ENCODE measurements around the gene EEF1AKMT4. TPM values are rescaled to one million over a fixed set of nuclear protein-coding genes. Genes with fewer than 3 reads are reported as not detected.

The EEF1AKMT4 gene
- total RNA-seq (2014; rRNA removed; shearing (Covaris generic)): 16.0 and 16.5 TPM in 2 replicates
- polyA plus RNA-seq (2015; cell fraction: cytosol; rRNA removed): 14.0 and 18.5 TPM in 2 replicates
- 3.4 and 4.0 TPM in 2 replicates for polyA plus RNA-seq (2015; cell fraction: nucleus; rRNA removed)

DNA sequence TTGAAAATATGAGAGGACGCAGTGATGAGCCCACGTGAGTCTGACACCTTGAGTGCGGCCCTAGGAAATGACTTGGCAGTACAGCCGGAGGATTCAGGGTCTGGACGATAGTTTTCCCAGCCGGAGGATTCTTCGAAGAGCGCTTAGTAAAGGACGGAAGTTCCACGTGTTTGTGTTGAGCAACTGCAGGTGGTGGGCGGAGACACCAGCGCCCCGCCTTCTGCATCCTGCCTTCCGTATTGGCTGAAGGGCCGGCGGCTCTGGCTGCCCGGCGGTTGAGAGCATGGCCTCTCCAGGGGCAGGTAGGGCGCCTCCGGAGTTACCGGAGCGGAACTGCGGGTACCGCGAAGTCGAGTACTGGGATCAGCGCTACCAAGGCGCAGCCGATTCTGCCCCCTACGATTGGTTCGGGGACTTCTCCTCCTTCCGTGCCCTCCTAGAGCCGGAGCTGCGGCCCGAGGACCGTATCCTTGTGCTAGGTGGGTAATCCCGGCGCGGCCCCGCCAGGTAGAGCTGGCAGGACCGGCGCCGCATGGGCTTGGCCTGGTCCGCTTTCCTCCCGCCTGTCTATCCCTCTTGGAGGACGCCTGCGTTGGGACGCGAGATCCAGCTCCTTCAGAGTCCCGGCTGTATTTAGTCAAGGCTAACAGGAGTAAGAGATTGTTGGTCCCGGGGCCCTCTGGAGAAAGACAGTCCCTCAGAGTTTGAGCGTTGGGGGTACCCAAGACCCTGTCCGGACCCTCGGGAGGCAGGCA is at the start of gene EEF1AKMT4:
Gene EEF1AKMT4 (plus strand): TSS at position 261 of the 755 bp plus-strand sequence. CDS start 23 bp downstream, at position 284.
- DNase-seq (ENCODE audit: low read depth, low spot score): peak; percentile 98
- in situ Hi-C loops (cut with HindIII; ENCODE audit: low pct_unique_long_range_greater_than_20kb, low sequenced_read_pairs): no loop called here

GRCh38 chr3:184200825-184201224 is 48.6 kb upstream of the EEF1AKMT4 start:
- in situ Hi-C loops (cut with HindIII; ENCODE audit: low pct_unique_long_range_greater_than_20kb, low sequenced_read_pairs): no loop called here
- DNase-seq (ENCODE audit: low read depth, low spot score): no peak

DNA sequence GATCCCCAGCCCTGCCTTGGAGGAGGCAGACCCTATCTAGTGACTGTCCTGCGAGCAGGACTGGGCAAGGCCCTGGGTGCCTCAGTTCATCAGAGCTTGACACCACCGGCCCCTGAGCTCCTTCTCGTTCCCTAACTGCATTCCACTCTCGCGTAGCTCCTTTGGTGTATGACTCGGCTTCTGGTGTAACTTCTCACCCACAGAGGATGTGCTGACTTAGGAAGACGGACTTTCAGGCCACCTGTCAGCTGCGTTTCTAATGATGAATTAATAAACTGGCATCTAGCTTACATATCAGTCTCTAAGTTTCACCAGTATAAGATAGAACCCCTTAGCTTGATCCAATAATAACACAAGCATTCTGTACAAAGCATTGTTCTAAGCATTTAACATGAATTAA is 45.9 kb upstream of the EEF1AKMT4 start:
- DNase-seq (ENCODE audit: low read depth, low spot score): no peak
- in situ Hi-C loops (cut with HindIII; ENCODE audit: low pct_unique_long_range_greater_than_20kb, low sequenced_read_pairs): no loop called here

- no peak for DNase-seq (ENCODE audit: low read depth, low spot score)
Observed at GRCh38 chr3:184209146-184209923, 40.1 kb upstream of the EEF1AKMT4 start.

DNA sequence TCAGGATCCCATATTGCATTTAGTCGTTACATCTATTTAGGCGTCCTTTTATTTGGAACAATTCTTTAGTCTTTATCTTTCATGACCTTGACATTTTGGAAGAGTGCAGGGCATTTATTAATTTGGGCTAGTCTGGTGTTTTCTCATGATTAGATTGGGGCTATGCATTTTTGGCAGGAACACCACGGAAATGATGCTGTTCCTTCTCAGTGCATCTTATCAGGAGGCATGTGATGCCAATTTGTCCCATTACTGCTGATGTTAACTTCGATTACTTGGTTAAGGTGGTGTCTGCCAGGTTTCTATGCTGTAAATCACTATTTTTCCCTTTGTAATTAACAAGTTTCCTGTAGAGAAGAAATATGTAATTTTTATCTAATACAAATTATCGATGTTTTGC is 38.2 kb upstream of the EEF1AKMT4 start:
- in situ Hi-C loops (cut with HindIII; ENCODE audit: low pct_unique_long_range_greater_than_20kb, low sequenced_read_pairs): no loop called here
- DNase-seq (ENCODE audit: low read depth, low spot score): no peak

More at GRCh38 chr3:184209146-184209923, 40.1 kb upstream of the EEF1AKMT4 start:
- in situ Hi-C loops (cut with HindIII; ENCODE audit: low pct_unique_long_range_greater_than_20kb, low sequenced_read_pairs): no loop called here

DNA sequence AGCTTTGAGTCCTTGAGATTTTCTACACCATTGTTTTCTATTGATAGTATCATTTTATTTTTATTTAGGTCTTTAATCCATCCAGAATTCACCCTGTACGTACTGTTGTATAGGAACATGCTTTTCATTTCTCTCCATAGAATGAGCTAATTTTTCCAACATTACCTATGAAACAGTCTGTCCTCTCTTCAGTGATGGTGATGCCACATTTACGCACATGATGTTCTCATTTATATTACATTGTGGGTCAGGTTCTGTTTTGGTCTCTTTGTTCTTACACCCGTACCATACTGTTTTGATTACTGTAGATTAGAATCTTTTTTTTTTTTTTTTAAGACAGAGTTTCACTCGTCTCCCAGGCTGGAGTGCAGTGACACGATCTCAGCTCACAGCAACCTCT is 37.8 kb upstream of the EEF1AKMT4 start:
- in situ Hi-C loops (cut with HindIII; ENCODE audit: low pct_unique_long_range_greater_than_20kb, low sequenced_read_pairs): no loop called here
- DNase-seq (ENCODE audit: low read depth, low spot score): no peak

DNA sequence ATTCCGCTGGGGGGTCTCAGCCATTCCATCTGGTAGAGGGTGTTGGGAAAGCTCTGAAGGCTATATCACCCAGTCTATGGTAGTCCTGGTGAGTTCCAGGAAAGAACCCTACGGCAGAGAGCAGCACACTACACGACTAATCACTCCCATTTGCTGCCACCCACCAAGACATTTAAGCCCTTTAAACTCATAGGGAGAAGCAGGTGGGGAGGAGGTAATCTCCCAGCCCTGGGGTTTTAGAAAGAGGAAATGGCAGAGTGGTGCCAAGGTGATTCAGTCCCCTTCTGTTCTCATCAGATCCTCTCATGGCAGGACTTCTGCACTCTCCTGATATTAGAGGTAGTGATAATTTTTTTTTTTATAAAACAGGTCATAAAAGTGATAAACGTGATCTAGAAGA is 30.7 kb upstream of the EEF1AKMT4 start:
- in situ Hi-C loops (cut with HindIII; ENCODE audit: low pct_unique_long_range_greater_than_20kb, low sequenced_read_pairs): no loop called here
- DNase-seq (ENCODE audit: low read depth, low spot score): no peak

DNA sequence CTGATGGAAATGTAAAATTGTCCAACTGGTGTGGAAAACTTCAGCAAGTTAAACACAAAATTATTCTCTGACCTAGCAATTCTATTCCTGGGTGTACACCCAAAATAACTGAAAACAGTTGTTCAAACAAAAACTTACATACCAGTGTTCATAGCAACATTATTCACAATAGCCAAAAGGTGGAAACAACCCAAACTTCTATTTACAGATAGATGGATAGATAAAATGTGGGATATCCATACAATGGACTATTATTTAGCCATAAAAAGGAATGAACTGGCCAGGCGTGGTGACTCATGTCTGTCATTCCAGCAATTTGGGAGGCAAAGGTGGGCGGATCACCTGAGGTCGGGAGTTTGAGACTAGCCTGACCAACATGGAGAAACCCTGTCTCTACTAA is 27.0 kb upstream of the EEF1AKMT4 start:
- no peak for DNase-seq (ENCODE audit: low read depth, low spot score)
- in situ Hi-C loops (cut with HindIII; ENCODE audit: low pct_unique_long_range_greater_than_20kb, low sequenced_read_pairs): no loop called here

- DNase-seq (ENCODE audit: low read depth, low spot score): no peak
- in situ Hi-C loops (cut with HindIII; ENCODE audit: low pct_unique_long_range_greater_than_20kb, low sequenced_read_pairs): no loop called here
Observed at GRCh38 chr3:184223946-184224345, 25.5 kb upstream of the EEF1AKMT4 start.

DNA sequence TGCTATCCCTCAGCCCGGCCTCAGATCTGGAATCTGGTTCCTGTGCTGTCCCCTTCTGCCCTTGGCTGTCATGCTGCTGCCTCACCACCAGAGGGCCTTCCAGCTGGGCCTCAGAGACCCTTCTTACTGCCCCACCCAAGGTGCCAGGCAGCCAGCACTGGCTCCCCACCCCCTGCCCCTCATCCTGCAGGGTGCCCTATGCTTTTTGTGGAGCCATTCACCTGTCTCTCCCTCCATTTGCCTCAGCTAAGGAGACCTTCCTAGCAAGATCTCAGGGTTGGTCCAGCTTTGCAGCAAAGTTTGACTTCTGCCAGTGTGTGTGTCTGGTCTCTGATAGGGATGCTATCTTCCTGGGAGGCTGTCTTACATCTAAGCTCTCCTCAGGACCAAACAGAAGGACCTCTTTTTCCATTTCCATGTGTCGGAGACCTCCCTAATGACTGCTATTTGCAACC is 22.0 kb upstream of the EEF1AKMT4 start:
- peak; percentile 74 for DNase-seq (ENCODE audit: low read depth, low spot score)
- in situ Hi-C loops (cut with HindIII; ENCODE audit: low pct_unique_long_range_greater_than_20kb, low sequenced_read_pairs): no loop called here

DNA sequence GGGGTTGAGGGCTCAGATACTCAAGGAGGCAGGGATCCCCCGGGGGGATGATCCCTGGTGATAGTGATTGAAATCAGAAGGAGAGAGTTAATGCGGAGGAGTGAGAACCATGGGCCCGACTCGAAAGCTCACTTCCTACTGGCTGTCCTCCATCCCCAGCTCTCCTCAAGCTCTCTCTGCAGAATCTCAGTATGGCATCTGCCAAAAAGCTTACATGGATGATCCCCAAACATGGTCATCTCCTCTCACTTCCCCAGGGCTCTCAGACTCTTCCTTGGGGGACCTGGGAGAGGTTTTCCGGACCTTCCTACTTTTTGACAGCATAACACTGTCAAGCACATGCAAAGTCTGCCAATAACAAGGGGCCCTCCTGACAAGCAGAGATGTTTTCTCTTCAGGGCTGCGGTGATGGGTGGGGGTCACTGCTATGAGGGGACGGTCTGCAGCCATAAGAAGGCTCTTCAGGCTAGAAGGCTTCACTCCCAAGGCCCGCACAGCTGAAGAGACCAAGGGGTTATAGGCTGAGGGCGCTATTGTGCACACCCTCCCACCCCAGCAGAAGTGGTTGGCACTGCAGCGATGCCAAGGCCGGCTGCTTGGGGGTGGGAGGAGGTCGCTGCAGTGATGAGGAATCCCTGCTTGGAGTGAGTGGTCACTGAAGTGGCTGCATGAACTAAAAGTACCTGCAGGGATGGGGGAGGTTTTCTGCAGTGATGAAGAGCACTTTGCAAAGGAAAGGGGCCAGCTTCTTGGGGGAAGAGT is 20.9 kb upstream of the EEF1AKMT4 start:
- in situ Hi-C loops (cut with HindIII; ENCODE audit: low pct_unique_long_range_greater_than_20kb, low sequenced_read_pairs): no loop called here
- DNase-seq (ENCODE audit: low read depth, low spot score): no peak

DNA sequence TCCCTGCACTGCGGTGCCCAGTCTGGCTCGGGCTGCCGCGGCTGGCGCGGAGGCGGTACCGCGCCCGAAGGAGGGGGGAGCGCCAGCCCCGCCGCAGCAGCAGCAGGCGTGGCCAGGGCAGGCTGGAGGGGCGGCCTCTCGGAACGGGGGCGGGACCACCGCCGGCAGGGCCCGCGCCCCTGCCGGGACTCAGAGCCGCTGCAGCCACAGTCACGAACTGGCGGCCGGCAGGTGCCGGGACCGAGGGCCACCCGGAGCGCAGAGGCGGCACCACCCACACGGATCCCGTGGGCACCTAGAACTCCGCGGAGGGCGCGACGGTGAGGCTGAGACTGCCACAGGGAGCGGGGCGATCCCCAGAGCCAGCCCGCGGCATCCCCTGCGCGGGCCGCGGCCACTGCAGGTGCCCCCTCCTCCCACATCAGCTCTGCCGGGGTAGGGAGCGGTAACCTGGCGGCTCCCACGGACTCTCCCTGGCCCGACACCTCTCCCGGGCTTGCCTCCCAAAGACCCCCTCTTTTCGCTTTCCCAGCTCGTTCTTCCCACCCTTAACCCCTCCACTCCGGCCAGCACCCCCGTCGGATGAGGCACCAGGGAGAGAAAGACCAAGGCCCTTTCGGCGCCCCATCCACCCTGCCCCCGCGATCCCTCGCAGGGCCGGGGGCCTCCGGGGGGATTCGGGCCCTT is 19.9 kb upstream of the EEF1AKMT4 start, which contains the start of gene VWA5B2:
Gene VWA5B2 (plus strand): TSS at position 192 of the 687 bp plus-strand sequence. CDS start 944 bp downstream, outside the sequence.
- DNase-seq (ENCODE audit: low read depth, low spot score): peak; percentile 64
- in situ Hi-C loops (cut with HindIII; ENCODE audit: low pct_unique_long_range_greater_than_20kb, low sequenced_read_pairs): no loop called here

DNA sequence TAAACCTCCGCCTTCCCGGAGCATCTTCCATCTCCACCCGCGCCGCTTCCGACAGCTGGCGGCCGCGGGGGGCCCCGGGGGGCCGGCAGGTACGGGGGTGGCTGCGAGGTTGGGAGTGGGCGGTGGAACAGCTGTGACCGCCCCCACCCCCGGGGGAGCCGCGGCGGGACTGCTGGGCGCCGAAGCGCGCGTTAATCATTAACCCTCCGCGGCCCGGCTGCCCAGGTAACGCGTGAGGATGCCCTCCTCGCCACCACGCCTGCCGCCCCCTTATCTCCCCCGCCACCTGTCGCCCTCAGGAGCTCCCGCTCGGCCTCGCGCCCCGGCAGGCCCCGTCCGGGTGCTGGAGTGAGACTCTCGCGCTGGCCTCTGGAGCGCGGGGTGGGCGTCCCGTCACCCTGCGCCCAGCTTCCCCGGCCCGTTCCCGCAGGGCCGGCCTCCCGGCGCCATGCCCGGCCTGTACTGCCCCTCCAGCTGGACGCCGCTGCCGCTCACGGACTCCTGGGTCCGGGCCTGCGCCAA is 19.3 kb upstream of the EEF1AKMT4 start:
- no peak for DNase-seq (ENCODE audit: low read depth, low spot score)
- in situ Hi-C loops (cut with HindIII; ENCODE audit: low pct_unique_long_range_greater_than_20kb, low sequenced_read_pairs): no loop called here

GRCh38 chr3:184230603-184231528 is 18.6 kb upstream of the EEF1AKMT4 start:
- in situ Hi-C loops (cut with HindIII; ENCODE audit: low pct_unique_long_range_greater_than_20kb, low sequenced_read_pairs): no loop called here
- DNase-seq (ENCODE audit: low read depth, low spot score): no peak

DNA sequence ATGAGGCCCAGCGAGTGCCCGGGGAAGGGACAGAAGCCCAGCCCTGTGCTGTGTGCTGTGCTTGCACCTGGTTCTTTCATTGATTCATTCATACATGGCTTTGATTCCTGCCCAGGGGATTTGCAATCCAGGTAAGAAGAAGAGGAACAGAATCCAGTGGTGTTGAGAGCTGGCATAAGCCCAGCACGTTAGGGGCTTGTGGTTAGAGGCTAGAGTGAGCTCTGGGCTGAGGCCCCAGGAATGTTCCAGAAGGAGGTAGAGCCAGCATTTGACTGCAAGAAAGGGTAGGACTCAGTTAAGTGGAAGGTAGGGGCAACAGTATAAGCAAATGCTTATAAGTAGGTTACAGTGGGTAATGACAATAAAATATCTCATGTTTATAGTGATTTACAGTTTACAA is 17.8 kb upstream of the EEF1AKMT4 start:
- in situ Hi-C loops (cut with HindIII; ENCODE audit: low pct_unique_long_range_greater_than_20kb, low sequenced_read_pairs): no loop called here
- no peak for DNase-seq (ENCODE audit: low read depth, low spot score)

All from SK-MEL-5 (cell line).